OCI-LY1 (cell line): ENCODE measurements around the gene RENBP.

Experiments
- H2AFZ ChIP-seq: fragments of 200-600 bp; sonication (generic), shearing (Covaris generic); 2 replicates; pipeline ENCODE4 v1.6.0; 2014; ENCODE audit warnings: antibody characterized with exemption, mild to moderate bottlenecking, low read length
- H3F3A ChIP-seq: fragments of 200-600 bp; sonication (generic), shearing (Covaris generic); 2 replicates; pipeline ENCODE4 v1.6.0; 2014; ENCODE audit warnings: mild to moderate bottlenecking, antibody characterized with exemption, low read length, moderate library complexity; ENCODE audit not compliant: insufficient read depth
- H3K27ac ChIP-seq: fragments of 200-600 bp; sonication (generic); 2 replicates; pipeline ENCODE4 v1.5.1; 2014; ENCODE audit warnings: low read length, mixed run types, mild to moderate bottlenecking, low read depth; ENCODE audit not compliant: poor library complexity, severe bottlenecking
- H3K27me3 ChIP-seq: fragments of 200-600 bp; sonication (generic); 2 replicates; pipeline ENCODE4 v1.6.0; 2014; ENCODE audit warnings: antibody characterized with exemption, mild to moderate bottlenecking, low read length, moderate library complexity; ENCODE audit not compliant: insufficient read depth
- H3K36me3 ChIP-seq: fragments of 200-600 bp; sonication (generic); 2 replicates; pipeline ENCODE4 v1.6.1; 2014; ENCODE audit warnings: mild to moderate bottlenecking, antibody characterized with exemption, low read length, moderate library complexity, mixed read lengths; ENCODE audit not compliant: insufficient read depth
- H3K4me1 ChIP-seq: fragments of 200-600 bp; sonication (generic); 2 replicates; pipeline ENCODE4 v1.5.1; 2014; ENCODE audit warnings: mild to moderate bottlenecking, low read length, moderate library complexity; ENCODE audit not compliant: insufficient read depth, severe bottlenecking
- H3K4me2 ChIP-seq: fragments of 200-600 bp; sonication (generic), shearing (Covaris generic); 2 replicates; pipeline ENCODE4 v1.6.1; 2014; ENCODE audit warnings: low read length
- H3K4me3 ChIP-seq: fragments of 200-600 bp; sonication (generic); 2 replicates; pipeline ENCODE4 v1.5.1; 2014; ENCODE audit warnings: low read length, low read depth, mild to moderate bottlenecking, mixed read lengths; ENCODE audit not compliant: poor library complexity, severe bottlenecking
- H3K79me2 ChIP-seq: fragments of 200-600 bp; shearing (Covaris generic); 2 replicates; pipeline ENCODE4 v1.6.1; 2016; ENCODE audit warnings: mixed run types, low read length, mixed read lengths; ENCODE audit not compliant: insufficient read depth
- H3K9ac ChIP-seq: fragments of 200-600 bp; sonication (generic), shearing (Covaris generic); 2 replicates; pipeline ENCODE4 v1.6.1; 2014; ENCODE audit warnings: mild to moderate bottlenecking, low read length, mixed read lengths
- H3K9me2 ChIP-seq: fragments of 200-600 bp; sonication (generic), shearing (Covaris generic); 2 replicates; pipeline ENCODE4 v1.6.1; 2014; ENCODE audit warnings: low read depth, mild to moderate bottlenecking, low read length, mixed read lengths
- H3K9me3 ChIP-seq: fragments of 200-600 bp; shearing (Covaris generic); 2 replicates; pipeline ENCODE4 v1.6.1; 2014; ENCODE audit warnings: low read length, mixed read lengths
- H4K20me1 ChIP-seq: fragments of 200-600 bp; sonication (generic), shearing (Covaris generic); 2 replicates; pipeline ENCODE4 v1.6.0; 2016; ENCODE audit warnings: mild to moderate bottlenecking, low read length; ENCODE audit not compliant: insufficient read depth
- EZH2 ChIP-seq: fragments of 200-600 bp; sonication (generic), shearing (Covaris generic); IDR thresholded peaks from 2 replicates; pipeline ENCODE4 v1.8.0; 2017; ENCODE audit warnings: borderline replicate concordance, mixed run types, mild to moderate bottlenecking, antibody characterized with exemption, low read length, moderate library complexity, mixed read lengths
- TF ChIP-seq, protein P1 (sequence below): fragments of 200-600 bp; sonication (generic), shearing (Covaris generic); IDR thresholded peaks from 2 replicates; pipeline ENCODE4 v1.5.1; 2017; ENCODE audit warnings: mild to moderate bottlenecking, antibody characterized with exemption, low read length, moderate library complexity, mixed read lengths

RENBP gene

GRCh38 chrX:153933748-153934147 lies 10.7 kb downstream of the RENBP start:
- Histone ChIP-seq H3K9ac (peak overlapping the region; percentile 84), H3K4me1 (peaks cover 20% of the 10 kb centered on the region), H3K27ac (peak overlapping the region; percentile 13), H3K4me3 (peak overlapping the region; percentile 83), H4K20me1 (no peaks in the 10 kb centered on the region), H3K27me3 (no peaks in the 10 kb centered on the region), H3K9me2 (no peaks in the 10 kb centered on the region), H3K9me3 (no peaks in the 10 kb centered on the region), H3F3A (no peaks in the 10 kb centered on the region), H3K36me3 (peaks cover 27% of the 10 kb centered on the region; the same call in 1 of the 2 replicates), H3K4me2 (peak overlapping the region; percentile 70), H3K79me2 (no peaks in the 10 kb centered on the region), H2AFZ (no peak overlapping the region)
- TF ChIP-seq EZH2 = no peak
- TF ChIP-seq, protein P1, sequence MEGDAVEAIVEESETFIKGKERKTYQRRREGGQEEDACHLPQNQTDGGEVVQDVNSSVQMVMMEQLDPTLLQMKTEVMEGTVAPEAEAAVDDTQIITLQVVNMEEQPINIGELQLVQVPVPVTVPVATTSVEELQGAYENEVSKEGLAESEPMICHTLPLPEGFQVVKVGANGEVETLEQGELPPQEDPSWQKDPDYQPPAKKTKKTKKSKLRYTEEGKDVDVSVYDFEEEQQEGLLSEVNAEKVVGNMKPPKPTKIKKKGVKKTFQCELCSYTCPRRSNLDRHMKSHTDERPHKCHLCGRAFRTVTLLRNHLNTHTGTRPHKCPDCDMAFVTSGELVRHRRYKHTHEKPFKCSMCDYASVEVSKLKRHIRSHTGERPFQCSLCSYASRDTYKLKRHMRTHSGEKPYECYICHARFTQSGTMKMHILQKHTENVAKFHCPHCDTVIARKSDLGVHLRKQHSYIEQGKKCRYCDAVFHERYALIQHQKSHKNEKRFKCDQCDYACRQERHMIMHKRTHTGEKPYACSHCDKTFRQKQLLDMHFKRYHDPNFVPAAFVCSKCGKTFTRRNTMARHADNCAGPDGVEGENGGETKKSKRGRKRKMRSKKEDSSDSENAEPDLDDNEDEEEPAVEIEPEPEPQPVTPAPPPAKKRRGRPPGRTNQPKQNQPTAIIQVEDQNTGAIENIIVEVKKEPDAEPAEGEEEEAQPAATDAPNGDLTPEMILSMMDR = no peak

- no peak overlapping the region for H3K9ac ChIP-seq
- H2AFZ ChIP-seq = no peak overlapping the region
- TF ChIP-seq EZH2 = no peak
- TF ChIP-seq, protein P1 = no peak
- H3K4me1 ChIP-seq = peaks cover 24% of the 10 kb centered on the region
- no peak overlapping the region for H3K4me2 ChIP-seq
- H3K36me3 ChIP-seq = peaks cover 27% of the 10 kb centered on the region; the same call in 1 of the 2 replicates
- H4K20me1 ChIP-seq = no peaks in the 10 kb centered on the region
- no peak overlapping the region for H3K27ac ChIP-seq
- H3K79me2 ChIP-seq = no peaks in the 10 kb centered on the region
- no peaks in the 10 kb centered on the region for H3K9me3 ChIP-seq
- H3K27me3 ChIP-seq = no peaks in the 10 kb centered on the region
- H3K9me2 ChIP-seq = no peaks in the 10 kb centered on the region
- H3K4me3 ChIP-seq = no peak overlapping the region
- H3F3A ChIP-seq = no peaks in the 10 kb centered on the region
These were observed 12.1 kb downstream of the RENBP start for GRCh38 chrX:153932220-153932915.

- H3K9ac ChIP-seq = no peak overlapping the region
- no peak overlapping the region for H3K4me2 ChIP-seq
- peaks cover 30% of the 10 kb centered on the region for H3K4me1 ChIP-seq
- no peaks in the 10 kb centered on the region for H3K79me2 ChIP-seq
- no peaks in the 10 kb centered on the region for H4K20me1 ChIP-seq
- H3F3A ChIP-seq = no peaks in the 10 kb centered on the region
- TF ChIP-seq, protein P1 = no peak
- TF ChIP-seq EZH2 = no peak
- peaks cover 27% of the 10 kb centered on the region; the same call in 1 of the 2 replicates for H3K36me3 ChIP-seq
- no peak overlapping the region for H3K27ac ChIP-seq
- no peaks in the 10 kb centered on the region for H3K9me2 ChIP-seq
- no peak overlapping the region for H3K4me3 ChIP-seq
- no peaks in the 10 kb centered on the region for H3K27me3 ChIP-seq
- H2AFZ ChIP-seq = no peak overlapping the region
- H3K9me3 ChIP-seq = no peaks in the 10 kb centered on the region
These were observed 12.7 kb downstream of the RENBP start for GRCh38 chrX:153931748-153932147.
